ENCODE data around the gene HBS1L. TPM values are rescaled to one million over a fixed set of nuclear protein-coding genes. Genes with fewer than 3 reads are reported as not detected.

The HBS1L gene
- polyA plus RNA-seq, 4 donors, result 65.6 to 74.9 (median 71.4) TPM

GRCh38 chr6:135038335-135038734, 16.3 kb downstream of the HBS1L start:
- no peak for DNase-seq (ENCODE audit: low read depth in 4 of 4, low spot score in 2 of 4)

- no peak for DNase-seq (ENCODE audit: low read depth in 4 of 4, low spot score in 2 of 4)
Observed at GRCh38 chr6:135037541-135037940, 17.1 kb downstream of the HBS1L start.

GRCh38 chr6:135036731-135037420, 17.7 kb downstream of the HBS1L start:
- no peak for DNase-seq (ENCODE audit: low read depth in 4 of 4, low spot score in 2 of 4)

GRCh38 chr6:135033238-135033637, 21.4 kb downstream of the HBS1L start:
- DNase-seq (ENCODE audit: low read depth in 4 of 4, low spot score in 2 of 4), result no peak

GRCh38 chr6:135030532-135031178, 24.0 kb downstream of the HBS1L start:
- DNase-seq (ENCODE audit: low read depth in 4 of 4, low spot score in 2 of 4), result no peak

GRCh38 chr6:135030056-135030473, 24.6 kb downstream of the HBS1L start:
- no peak for DNase-seq (ENCODE audit: low read depth in 4 of 4, low spot score in 2 of 4)

GRCh38 chr6:135025775-135026174, 28.8 kb downstream of the HBS1L start:
- DNase-seq (ENCODE audit: low read depth in 4 of 4, low spot score in 2 of 4), result no peak

GRCh38 chr6:135025175-135025574, 29.4 kb downstream of the HBS1L start:
- no peak for DNase-seq (ENCODE audit: low read depth in 4 of 4, low spot score in 2 of 4)

GRCh38 chr6:135022050-135022697, 32.4 kb downstream of the HBS1L start:
- DNase-seq (ENCODE audit: low read depth in 4 of 4, low spot score in 2 of 4), result no peak

- no peak for DNase-seq (ENCODE audit: low read depth in 4 of 4, low spot score in 2 of 4)
Observed at GRCh38 chr6:135021310-135022049, 33.1 kb downstream of the HBS1L start.

GRCh38 chr6:135018941-135019340, 35.7 kb downstream of the HBS1L start:
- no peak for DNase-seq (ENCODE audit: low read depth in 4 of 4, low spot score in 2 of 4)

- DNase-seq (ENCODE audit: low read depth in 4 of 4, low spot score in 2 of 4), result no peak
Observed at GRCh38 chr6:135018052-135018451, 36.6 kb downstream of the HBS1L start.

- DNase-seq (ENCODE audit: low read depth in 4 of 4, low spot score in 2 of 4), result no peak
Observed at GRCh38 chr6:135014353-135014832, 40.2 kb downstream of the HBS1L start.

GRCh38 chr6:135013211-135013610, 41.4 kb downstream of the HBS1L start:
- DNase-seq (ENCODE audit: low read depth in 4 of 4, low spot score in 2 of 4), result no peak

- DNase-seq (ENCODE audit: low read depth in 4 of 4, low spot score in 2 of 4), result no peak
Observed at GRCh38 chr6:135012764-135013163, 41.9 kb downstream of the HBS1L start.

GRCh38 chr6:135012349-135012748, 42.3 kb downstream of the HBS1L start:
- DNase-seq (ENCODE audit: low read depth in 4 of 4, low spot score in 2 of 4), result no peak

- DNase-seq (ENCODE audit: low read depth in 4 of 4, low spot score in 2 of 4), result no peak
Observed at GRCh38 chr6:135008941-135009290, 45.7 kb downstream of the HBS1L start.

GRCh38 chr6:135008072-135008940, 46.3 kb downstream of the HBS1L start:
- no peak for DNase-seq (ENCODE audit: low read depth in 4 of 4, low spot score in 2 of 4)

- DNase-seq (ENCODE audit: low read depth in 4 of 4, low spot score in 2 of 4), result no peak
Observed at GRCh38 chr6:135006386-135006914, 48.2 kb downstream of the HBS1L start.

- no peak for DNase-seq (ENCODE audit: low read depth in 4 of 4, low spot score in 2 of 4)
Observed at GRCh38 chr6:135004399-135004798, 50.2 kb downstream of the HBS1L start.

Measured in left renal cortex interstitium (tissue), 4 donors.